ENCODE results near the gene MYO1D.

- TF ChIP-seq CTCF (IDR thresholded peaks at IDR 0.05; ENCODE audit: low read depth, low read length) (no peak), EZH2phosphoT487 (IDR thresholded peaks at IDR 0.05; ENCODE audit: low read depth) (no peak)
Measured at GRCh38 chr17:32654324-32654723, 222.6 kb downstream of the MYO1D start.

All from OCI-LY3 (cell line).